HG02623 (cell line): ENCODE results near the gene HNRNPAB.
"Not testable (repeated sequence)": the region's sequence is repeated elsewhere in the genome, so short reads cannot be mapped to it uniquely, and the experiment has no call there.

Experiments
- ATAC-seq: cut with Tn5 transposase; IDR thresholded peaks from one replicate; pipeline ENCODE4 v1.9.1; 2021; ENCODE audit warnings: moderate library complexity; ENCODE audit not compliant: unreplicated experiment

HNRNPAB gene

DNA sequence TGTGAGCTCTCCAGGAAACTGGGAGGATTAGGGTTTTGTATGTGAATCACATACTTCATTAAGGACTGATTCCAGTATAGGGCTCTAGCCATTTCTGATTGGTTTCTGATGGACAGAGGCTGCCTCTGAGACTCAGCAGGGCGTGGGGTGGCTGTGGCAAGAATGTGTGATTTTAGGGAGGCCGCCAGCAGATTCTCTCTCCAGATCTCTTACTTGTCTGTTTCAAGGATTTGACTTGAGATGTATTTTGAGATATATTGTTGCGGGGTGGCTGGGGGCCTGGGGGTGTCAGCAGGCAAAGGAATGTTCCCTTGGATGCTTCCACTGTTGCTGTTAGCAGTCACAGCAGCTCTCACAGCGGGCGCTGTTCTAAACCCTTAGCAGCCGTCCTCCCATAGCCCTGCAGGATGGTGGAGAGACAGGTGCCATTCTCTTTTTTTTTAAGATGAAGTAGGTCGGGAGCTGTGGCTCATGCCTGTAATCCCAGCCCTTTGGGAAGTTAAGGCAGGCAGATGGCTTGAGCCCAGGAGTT is 8.0 kb upstream of the HNRNPAB start:
- ATAC-seq: no peak

DNA sequence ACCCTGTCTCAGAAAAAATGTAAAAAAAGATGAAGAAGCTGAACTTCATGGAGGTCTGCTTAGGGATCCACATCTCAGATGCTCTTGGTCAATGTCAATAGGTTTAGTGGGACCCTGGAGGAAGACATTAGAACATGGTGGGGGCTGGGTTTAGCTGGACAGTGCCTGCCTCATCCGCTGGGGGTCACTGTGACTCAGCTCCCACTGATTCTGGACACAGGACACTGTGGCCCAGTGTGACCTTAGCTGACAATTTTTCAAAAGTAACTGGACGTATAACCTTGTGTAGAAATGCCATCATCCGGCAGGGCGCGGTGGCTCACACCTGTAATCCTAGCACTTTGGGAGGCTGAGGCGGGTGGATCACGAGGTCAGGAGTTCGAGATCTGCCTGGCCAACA is 7.3 kb upstream of the HNRNPAB start:
- ATAC-seq: no peak

DNA sequence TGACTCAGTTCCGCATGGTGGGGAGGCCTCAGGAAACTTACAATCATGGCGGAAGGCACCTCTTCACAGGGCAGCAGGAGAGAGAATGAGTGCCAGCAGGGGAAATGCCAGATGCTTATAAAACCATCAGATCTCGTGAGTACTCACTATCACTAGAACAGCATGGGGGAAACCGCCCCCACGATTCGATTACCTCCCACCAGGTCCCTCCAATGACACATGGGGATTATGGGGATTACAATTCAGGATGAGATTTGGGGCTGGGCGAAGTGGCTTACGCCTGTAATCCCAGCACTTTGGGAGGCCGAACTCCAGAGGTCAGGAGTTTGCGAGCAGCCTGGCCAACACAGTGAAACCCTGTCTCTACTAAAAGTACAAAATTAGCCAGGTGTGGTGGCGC is 6.2 kb upstream of the HNRNPAB start:
- ATAC-seq: not testable (repeated sequence)

- ATAC-seq: no peak
These were observed 5.6 kb upstream of the HNRNPAB start for GRCh38 chr5:178198706-178199105.

GRCh38 chr5:178199581-178200434 is 4.5 kb upstream of the HNRNPAB start:
- ATAC-seq: no peak

DNA sequence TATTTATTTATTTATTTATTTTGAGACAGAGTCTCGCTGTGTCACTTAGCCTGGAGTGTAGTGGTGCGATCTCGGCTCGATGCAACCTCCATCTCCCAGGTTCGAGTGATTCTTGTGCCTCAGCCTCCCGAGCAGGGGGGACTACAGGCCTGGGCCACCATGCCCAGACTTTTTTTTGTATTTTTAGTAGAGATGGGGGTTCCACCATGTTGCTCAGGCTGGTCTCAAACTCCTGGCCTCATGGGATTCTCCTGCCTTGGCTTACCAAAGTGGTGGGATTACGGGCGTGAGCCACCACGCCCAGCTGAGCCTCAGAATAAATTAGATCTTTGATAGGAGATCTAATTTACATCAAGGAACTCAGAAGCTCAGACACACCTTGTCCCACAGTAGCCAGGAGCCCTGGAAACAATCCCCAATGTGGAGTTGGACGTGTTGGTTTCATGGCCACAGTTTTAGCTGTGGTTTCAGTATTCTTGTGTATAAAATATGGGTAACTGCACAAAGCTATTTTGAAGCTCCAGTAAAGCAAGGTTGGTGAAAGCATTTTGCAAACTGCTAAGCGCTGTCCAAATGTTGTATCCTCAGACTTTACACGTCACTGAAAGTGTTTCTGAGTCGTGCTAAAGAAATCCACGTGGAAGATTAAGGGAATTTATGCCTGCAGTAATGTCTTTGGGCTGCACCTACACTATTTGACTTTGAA is 3.0 kb upstream of the HNRNPAB start:
- no peak for ATAC-seq

DNA sequence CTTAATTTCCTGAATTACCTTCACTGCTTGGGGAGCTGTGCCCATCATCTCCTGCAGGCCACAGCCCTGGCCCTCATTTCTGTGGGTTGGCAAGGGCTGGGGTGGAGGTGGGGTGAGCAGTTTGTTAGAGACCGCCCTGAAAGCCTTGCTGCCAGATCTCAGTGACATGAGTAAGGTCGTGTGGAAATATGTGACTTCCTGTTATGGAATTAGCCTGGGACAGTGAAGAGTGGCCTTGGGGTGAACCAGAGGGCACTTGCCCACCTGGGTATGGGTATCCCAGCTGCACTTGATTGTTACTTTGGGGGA is 2.5 kb upstream of the HNRNPAB start:
- no peak for ATAC-seq

GRCh38 chr5:178202541-178202940 is 1.8 kb upstream of the HNRNPAB start:
- no peak for ATAC-seq

GRCh38 chr5:178203670-178204181 is 607 bp upstream of the HNRNPAB start:
- no peak for ATAC-seq

- ATAC-seq: peak; percentile 41
These were observed 809 bp downstream of the HNRNPAB start for GRCh38 chr5:178204935-178205748.

DNA sequence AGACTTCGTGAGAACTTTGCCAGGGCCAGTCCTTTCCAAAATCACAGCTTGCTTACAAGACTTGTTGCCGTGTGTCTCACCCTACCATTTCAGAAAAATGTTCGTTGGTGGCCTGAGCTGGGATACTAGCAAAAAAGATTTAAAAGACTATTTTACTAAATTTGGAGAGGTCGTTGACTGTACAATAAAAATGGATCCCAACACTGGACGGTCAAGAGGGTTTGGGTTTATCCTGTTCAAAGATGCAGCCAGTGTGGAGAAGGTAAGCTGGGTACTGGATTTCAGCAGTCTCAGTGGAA is 1.4 kb downstream of the HNRNPAB start:
- ATAC-seq: no peak

- no peak for ATAC-seq
These were observed 2.1 kb downstream of the HNRNPAB start for GRCh38 chr5:178206166-178207101.

- no peak for ATAC-seq
These were observed 3.0 kb downstream of the HNRNPAB start for GRCh38 chr5:178207183-178207916.

DNA sequence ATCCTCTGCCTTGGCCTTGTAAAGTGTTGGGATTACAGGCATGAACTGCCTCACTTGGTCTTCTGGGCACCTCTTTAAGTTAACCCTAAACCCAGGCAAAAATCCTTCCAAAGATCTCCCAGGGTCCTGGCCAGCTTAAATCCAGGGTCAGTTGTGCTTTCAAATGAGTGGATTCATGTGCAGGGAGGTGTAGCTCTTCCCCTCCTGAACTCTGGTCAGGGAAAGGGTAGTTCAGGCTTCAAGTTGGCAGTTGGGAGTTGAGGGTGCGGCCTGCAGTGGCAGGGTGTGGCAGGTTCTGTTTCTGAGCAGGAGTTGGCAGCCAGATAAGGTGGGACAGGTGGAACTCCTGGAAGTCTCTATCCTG is 3.6 kb downstream of the HNRNPAB start:
- ATAC-seq: no peak

GRCh38 chr5:178208540-178209227 is 4.4 kb downstream of the HNRNPAB start:
- no peak for ATAC-seq

GRCh38 chr5:178209334-178210072 is 5.2 kb downstream of the HNRNPAB start:
- ATAC-seq: no peak

DNA sequence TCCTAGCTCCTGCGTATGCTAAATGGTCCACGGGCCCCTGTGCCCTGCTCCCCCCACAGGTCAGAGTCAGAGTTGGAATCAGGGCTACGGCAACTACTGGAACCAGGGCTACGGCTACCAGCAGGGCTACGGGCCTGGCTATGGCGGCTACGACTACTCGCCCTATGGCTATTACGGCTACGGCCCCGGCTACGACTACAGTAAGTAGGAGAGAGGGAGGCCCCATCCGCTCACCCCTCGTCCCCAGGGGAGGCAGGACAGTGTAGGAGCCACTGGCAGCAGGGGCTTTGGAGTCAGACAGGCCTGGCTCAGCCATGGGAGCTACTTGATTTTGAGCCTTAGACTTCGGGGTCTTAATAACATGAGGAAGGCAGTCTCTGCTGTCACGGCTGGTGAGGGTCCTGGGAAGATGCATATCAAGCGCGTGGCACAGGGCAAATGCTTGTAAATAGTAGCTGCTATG is 5.8 kb downstream of the HNRNPAB start:
- ATAC-seq: no peak

GRCh38 chr5:178210686-178211085 is 6.4 kb downstream of the HNRNPAB start:
- no peak for ATAC-seq
